ENCODE data around the gene DPP8.

DNA sequence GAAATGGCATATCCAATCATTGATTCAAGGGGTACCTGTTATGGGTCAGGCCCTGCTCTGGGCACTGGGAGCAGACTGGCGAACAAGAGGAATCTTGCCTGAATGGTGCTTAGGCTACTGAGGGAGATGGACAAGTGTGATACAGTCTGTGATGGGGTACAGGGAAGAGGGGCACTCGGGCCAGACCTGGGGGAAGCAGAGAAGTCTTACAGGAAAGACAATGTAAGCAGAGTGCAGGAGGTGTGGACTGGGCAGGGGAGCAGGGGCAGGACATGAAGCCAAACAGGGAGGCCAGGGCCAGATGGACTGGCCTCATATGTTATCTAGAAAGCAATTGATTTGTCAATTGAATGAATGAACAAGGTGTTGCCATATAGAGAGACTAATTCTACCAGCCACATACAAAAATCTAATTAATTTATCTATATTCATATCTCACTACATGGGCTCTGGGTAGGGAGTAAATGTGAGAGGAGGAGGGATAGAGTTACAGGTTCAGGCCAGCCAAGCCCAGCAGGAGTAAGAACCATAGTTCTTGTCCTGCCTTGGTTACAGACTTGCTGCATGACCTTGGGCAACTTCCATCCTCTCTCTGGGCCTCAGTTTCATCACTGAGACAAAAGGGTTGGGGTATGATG is 91.2 kb downstream of the DPP8 start:
- TF ChIP-seq, protein P1, sequence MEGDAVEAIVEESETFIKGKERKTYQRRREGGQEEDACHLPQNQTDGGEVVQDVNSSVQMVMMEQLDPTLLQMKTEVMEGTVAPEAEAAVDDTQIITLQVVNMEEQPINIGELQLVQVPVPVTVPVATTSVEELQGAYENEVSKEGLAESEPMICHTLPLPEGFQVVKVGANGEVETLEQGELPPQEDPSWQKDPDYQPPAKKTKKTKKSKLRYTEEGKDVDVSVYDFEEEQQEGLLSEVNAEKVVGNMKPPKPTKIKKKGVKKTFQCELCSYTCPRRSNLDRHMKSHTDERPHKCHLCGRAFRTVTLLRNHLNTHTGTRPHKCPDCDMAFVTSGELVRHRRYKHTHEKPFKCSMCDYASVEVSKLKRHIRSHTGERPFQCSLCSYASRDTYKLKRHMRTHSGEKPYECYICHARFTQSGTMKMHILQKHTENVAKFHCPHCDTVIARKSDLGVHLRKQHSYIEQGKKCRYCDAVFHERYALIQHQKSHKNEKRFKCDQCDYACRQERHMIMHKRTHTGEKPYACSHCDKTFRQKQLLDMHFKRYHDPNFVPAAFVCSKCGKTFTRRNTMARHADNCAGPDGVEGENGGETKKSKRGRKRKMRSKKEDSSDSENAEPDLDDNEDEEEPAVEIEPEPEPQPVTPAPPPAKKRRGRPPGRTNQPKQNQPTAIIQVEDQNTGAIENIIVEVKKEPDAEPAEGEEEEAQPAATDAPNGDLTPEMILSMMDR (IDR thresholded peaks at IDR 0.05; ENCODE audit: low read length), result no peak
- TF ChIP-seq EZH2 (IDR thresholded peaks at IDR 0.05; ENCODE audit: borderline replicate concordance, low read length), result no peak

Measured in OCI-LY1 (cell line).